ENCODE results near the gene ASB2. TPM values are rescaled to one million over a fixed set of nuclear protein-coding genes. Genes with fewer than 3 reads are reported as not detected.

Gene ASB2
- total RNA-seq, 1 experiment from 2014 or later = not detected

GRCh38 chr14:94016446-94016976 is 40.1 kb upstream of the ASB2 start:
- CTCF ChIA-PET = no interaction called here
- H3K36me3 ChIP-seq (ENCODE audit: control insufficient read depth, insufficient read depth, low read length) = no peaks in the 10 kb centered on the region
- POLR2A ChIA-PET = no interaction called here
- H3K36me3 Mint-ChIP-seq (ENCODE audit: insufficient read depth, unreplicated experiment) = no peaks in the 10 kb centered on the region
- BruUV-seq (replicated peaks) = no TSS peak
- H3K9me3 ChIP-seq = no peaks in the 10 kb centered on the region
- DNase-seq = no peak
- intact Hi-C loops (cut with micrococcal nuclease; ENCODE audit: unreplicated experiment) = no loop called here
- H3K4me3 Mint-ChIP-seq (ENCODE audit: unreplicated experiment) = no peak overlapping the region
- H3K9me3 Mint-ChIP-seq (ENCODE audit: unreplicated experiment) = no peaks in the 10 kb centered on the region
- peaks cover 8% of the 10 kb centered on the region for H3K4me1 Mint-ChIP-seq (ENCODE audit: low read depth, unreplicated experiment)
- H3K27ac Mint-ChIP-seq (ENCODE audit: unreplicated experiment) = no peak overlapping the region
- no peaks in the 10 kb centered on the region for H3K4me1 ChIP-seq
- TF ChIP-seq CTCF (IDR thresholded peaks at IDR 0.05; ENCODE audit: insufficient read depth in 1 of 2, low read depth in 1 of 2, low read length in 1 of 2, severe bottlenecking in 1 of 2, unreplicated experiment in 1 of 2) = no peak
- peaks cover 3% of the 10 kb centered on the region for H3K27me3 Mint-ChIP-seq (ENCODE audit: insufficient read depth, unreplicated experiment)
- no peak overlapping the region for H3K4me3 ChIP-seq (ENCODE audit: low read depth, low read length)
- H3K27me3 ChIP-seq (replicated peaks; ENCODE audit: control insufficient read depth, insufficient read depth, low read length) = no peaks in the 10 kb centered on the region; the same call in 1 of the 2 replicates

- no peaks in the 10 kb centered on the region for H3K9me3 ChIP-seq
- intact Hi-C loops (cut with micrococcal nuclease; ENCODE audit: unreplicated experiment) = no loop called here
- no peak for DNase-seq
- H3K36me3 ChIP-seq (ENCODE audit: control insufficient read depth, insufficient read depth, low read length) = no peaks in the 10 kb centered on the region
- Mint-ChIP-seq H3K9me3 (ENCODE audit: unreplicated experiment) (no peaks in the 10 kb centered on the region), H3K4me3 (ENCODE audit: unreplicated experiment) (no peak overlapping the region), H3K27ac (ENCODE audit: unreplicated experiment) (no peak overlapping the region), H3K36me3 (ENCODE audit: insufficient read depth, unreplicated experiment) (no peaks in the 10 kb centered on the region), H3K4me1 (ENCODE audit: low read depth, unreplicated experiment) (no peaks in the 10 kb centered on the region), H3K27me3 (ENCODE audit: insufficient read depth, unreplicated experiment) (peaks cover 3% of the 10 kb centered on the region)
- BruUV-seq (replicated peaks) = no TSS peak
- H3K4me1 ChIP-seq = no peaks in the 10 kb centered on the region
- TF ChIP-seq CTCF (IDR thresholded peaks at IDR 0.05; ENCODE audit: insufficient read depth in 1 of 2, low read depth in 1 of 2, low read length in 1 of 2, severe bottlenecking in 1 of 2, unreplicated experiment in 1 of 2) = no peak
- H3K4me3 ChIP-seq (ENCODE audit: low read depth, low read length) = no peak overlapping the region
- ChIA-PET POLR2A (no interaction called here), CTCF (no interaction called here)
- H3K27me3 ChIP-seq (replicated peaks; ENCODE audit: control insufficient read depth, insufficient read depth, low read length) = no peaks in the 10 kb centered on the region; the same call in 1 of the 2 replicates
These were observed 38.9 kb upstream of the ASB2 start for GRCh38 chr14:94015223-94015622.

- TF ChIP-seq CTCF (IDR thresholded peaks at IDR 0.05; ENCODE audit: insufficient read depth in 1 of 2, low read depth in 1 of 2, low read length in 1 of 2, severe bottlenecking in 1 of 2, unreplicated experiment in 1 of 2) = no peak
- no peaks in the 10 kb centered on the region for H3K9me3 Mint-ChIP-seq (ENCODE audit: unreplicated experiment)
- intact Hi-C loops (cut with micrococcal nuclease; ENCODE audit: unreplicated experiment) = no loop called here
- no peaks in the 10 kb centered on the region for H3K4me1 ChIP-seq
- H3K27me3 Mint-ChIP-seq (ENCODE audit: insufficient read depth, unreplicated experiment) = peaks cover 3% of the 10 kb centered on the region
- H3K36me3 Mint-ChIP-seq (ENCODE audit: insufficient read depth, unreplicated experiment) = no peaks in the 10 kb centered on the region
- H3K9me3 ChIP-seq = no peaks in the 10 kb centered on the region
- BruUV-seq (replicated peaks) = no TSS peak
- CTCF ChIA-PET = no interaction called here
- H3K4me3 Mint-ChIP-seq (ENCODE audit: unreplicated experiment) = no peak overlapping the region
- DNase-seq = no peak
- H3K27me3 ChIP-seq (replicated peaks; ENCODE audit: control insufficient read depth, insufficient read depth, low read length) = no peaks in the 10 kb centered on the region; the same call in 1 of the 2 replicates
- H3K4me3 ChIP-seq (ENCODE audit: low read depth, low read length) = no peak overlapping the region
- no peak overlapping the region for H3K27ac Mint-ChIP-seq (ENCODE audit: unreplicated experiment)
- H3K36me3 ChIP-seq (ENCODE audit: control insufficient read depth, insufficient read depth, low read length) = no peaks in the 10 kb centered on the region
- POLR2A ChIA-PET = no interaction called here
- H3K4me1 Mint-ChIP-seq (ENCODE audit: low read depth, unreplicated experiment) = no peaks in the 10 kb centered on the region
These were observed 38.0 kb upstream of the ASB2 start for GRCh38 chr14:94014382-94014781.
